ENCODE measurements around the gene KIAA0319L. TPM values are rescaled to one million over a fixed set of nuclear protein-coding genes. Genes with fewer than 3 reads are reported as not detected.

The KIAA0319L gene
- total RNA-seq, 2 experiments from 2014 or later: 22.6 to 27.0 TPM

DNA sequence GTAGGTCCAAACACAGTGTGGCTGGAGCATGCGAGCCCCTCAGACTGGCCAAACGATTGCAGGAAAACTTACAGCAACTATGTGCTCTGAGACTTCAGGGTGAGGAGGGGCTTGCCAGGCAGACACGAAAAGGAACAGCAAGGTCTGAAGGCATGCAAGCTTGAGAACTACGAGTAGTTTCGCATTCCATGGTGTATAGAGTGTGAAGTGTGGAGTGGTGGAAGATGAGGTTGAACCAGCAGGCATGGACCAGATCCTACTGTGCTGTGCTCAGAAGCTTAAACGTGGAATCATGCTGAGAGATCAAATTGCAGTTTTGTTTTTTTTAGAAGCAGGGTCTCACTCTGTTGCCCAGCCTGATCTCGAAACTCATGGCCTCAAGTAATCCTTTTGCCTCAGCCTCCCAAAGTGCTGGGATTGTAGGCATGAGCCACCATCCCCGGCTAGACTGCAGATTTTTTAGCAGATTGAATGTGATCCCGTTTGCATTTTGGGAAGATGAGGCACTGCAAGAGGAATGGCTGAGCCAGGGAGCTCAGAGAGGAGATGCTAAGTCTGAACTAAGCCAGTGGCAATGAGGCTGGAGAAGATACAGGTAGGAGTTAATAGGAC, 10.8 kb upstream of the KIAA0319L start:
- ChIA-PET CTCF (interaction anchor here (0.7 to 3.0 kb wide), 20 partner anchors 10 to 235 kb away, joined by 3 to 20 read pairs (median 4); partner anchors contain the start of gene KIAA0319L), POLR2A (no interaction called here)

GRCh38 chr1:35565742-35566133, 8.5 kb upstream of the KIAA0319L start:
- ChIA-PET CTCF (interaction anchor here (1.1 to 2.5 kb wide), 8 partner anchors 8 to 211 kb away, joined by 3 to 42 read pairs (median 5); partner anchors contain the start of gene TFAP2E), POLR2A (no interaction called here)

DNA sequence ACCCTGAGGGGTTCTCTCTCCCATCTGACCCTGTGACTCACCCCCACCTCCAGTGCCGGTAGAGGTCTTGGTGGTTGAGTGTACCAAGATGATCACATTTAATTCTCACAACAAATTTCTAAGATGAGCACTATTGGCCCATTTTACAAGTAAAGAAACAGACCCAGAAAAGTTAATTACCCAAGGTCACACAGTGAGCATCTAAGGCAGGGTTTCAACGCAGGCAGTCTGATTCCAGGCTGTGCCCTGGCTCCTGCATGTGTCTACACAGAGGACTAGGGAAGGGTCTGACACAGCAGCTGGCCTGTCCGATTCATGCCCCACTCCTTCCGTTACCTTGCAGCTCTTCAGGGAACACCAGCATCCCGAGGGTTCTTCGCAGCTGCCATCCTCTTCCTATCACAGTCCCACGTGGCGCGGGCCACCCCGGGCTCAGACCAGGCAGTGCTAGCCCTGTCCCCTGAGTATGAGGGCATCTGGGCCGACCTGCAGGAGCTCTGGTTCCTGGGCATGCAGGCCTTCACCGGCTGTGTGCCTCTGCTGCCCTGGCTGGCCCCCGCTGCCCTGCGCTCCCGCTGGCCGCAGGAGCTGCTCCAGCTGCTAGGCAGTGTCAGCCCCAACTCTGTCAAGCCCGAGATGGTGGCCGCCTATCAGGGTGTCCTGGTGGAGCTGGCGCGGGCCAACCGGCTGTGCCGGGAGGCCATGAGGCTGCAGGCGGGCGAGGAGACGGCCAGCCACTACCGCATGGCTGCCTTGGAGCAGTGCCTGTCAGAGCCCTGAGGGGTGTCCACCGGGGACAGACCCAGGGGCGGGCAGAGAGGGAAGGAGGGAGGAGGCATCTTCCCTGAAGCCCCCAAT, 7.9 kb upstream of the KIAA0319L start:
- ChIA-PET POLR2A (no interaction called here), CTCF (interaction anchor here (0.6 to 2.5 kb wide), 23 partner anchors 8 to 212 kb away, joined by 3 to 42 read pairs (median 4); partner anchors contain the start of genes CLSPN and TFAP2E)

DNA sequence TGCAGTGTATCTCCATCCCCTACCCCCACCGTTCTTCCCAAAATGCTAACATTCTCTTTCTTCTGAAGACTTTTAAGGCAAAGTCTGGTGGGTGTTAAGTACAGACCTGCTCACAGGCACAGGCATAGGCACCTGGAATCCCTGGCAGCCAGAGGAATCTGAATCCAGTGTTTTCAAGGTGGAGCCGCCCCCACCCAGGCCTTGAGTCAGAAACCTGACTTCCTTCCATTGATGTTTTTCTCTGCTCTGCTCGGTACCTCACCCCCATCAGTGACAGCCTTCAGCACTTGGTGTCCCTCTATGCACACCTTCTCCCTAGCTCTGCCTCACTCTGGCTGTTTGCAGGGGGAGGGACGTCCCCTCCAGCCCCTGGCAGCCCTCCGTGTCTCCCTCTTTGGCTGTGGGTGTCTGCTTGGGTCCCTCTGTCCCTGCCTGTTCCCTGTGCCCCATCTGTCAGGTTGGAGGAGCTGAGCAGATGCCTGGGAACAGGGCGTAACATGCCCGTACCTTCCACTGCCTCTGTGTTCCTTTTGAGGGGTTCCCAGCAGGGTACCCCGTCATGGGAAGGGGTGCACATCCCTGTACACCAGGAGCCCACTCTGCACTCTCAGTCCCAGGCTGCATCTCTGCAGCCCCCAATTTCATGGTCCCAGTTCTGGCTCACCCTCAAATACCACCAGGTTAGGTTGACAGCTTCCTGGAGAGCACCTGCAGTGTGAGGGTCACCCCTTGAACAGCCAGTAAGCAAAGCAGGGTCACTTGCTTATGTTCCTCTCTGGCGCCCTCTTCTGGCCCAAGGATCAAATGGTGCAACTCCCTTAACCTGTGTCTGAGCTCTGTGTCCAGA, 7.1 kb upstream of the KIAA0319L start:
- ChIA-PET CTCF (interaction anchor here (0.6 to 2.5 kb wide), 24 partner anchors 8 to 213 kb away, joined by 3 to 42 read pairs (median 4); partner anchors contain the start of genes CLSPN and TFAP2E), POLR2A (no interaction called here)

DNA sequence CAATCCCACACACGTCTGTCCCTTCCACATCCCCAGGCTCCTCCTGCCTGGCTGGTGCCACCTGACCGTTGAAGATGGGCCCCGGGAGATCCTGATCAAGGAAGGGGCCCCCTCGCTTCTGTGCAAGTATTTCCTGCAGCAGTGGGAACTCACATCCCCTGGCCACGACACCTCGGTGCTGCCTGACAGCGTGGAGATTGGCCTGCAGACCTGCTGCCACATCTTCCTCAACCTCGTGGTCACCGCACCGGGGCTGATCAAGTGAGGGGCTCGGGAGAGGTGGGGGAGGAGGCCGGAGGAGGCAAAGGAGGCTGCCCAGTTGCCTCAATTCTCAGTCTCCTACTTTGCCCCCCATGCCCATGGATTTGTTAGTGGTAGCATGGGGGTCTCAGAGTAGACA, 6.0 kb upstream of the KIAA0319L start:
- ChIA-PET POLR2A (no interaction called here), CTCF (interaction anchor here (2.0 kb wide), 1 partner anchor 112 kb away, joined by 12 read pairs; no protein-coding TSS in a partner anchor)

GRCh38 chr1:35561972-35562680, 4.9 kb upstream of the KIAA0319L start:
- ChIA-PET CTCF (interaction anchor here (0.6 to 2.0 kb wide), 4 partner anchors 10 to 258 kb away, joined by 3 to 12 read pairs (median 4); partner anchors contain the start of gene TFAP2E), POLR2A (interaction anchor here (1.1 kb wide), 1 partner anchor 11 kb away, joined by 3 read pairs; no protein-coding TSS in a partner anchor)

DNA sequence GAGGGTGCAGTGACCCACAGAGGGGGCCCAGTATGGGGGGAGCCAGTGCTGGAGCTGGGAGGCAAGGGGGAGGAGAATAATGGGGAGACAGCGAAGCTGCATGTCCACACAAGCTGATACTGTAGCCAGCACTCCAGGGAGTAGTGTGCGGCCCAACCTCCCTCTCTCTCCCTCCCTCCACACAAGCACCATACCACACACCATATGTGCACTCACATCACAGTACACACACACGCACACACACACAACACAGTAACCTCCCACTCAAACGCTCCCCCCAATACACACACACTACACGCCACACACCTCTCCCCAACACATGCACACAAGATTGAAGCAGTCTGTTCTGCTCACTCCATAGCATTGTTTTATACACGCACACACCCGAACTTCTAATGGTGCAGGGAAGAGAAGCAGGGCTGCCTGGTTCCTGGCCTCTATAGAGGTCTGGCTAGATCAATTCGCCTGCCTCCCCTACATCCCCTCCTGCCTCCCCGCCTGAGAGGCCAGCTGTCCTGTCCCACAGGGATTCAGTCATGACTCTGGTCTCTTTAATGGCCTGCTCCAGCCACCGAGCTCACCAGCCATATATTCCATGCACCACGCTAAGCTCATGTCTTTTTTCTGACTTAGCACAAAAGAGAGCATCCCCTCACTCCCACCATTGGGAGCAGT, 4.2 kb upstream of the KIAA0319L start:
- POLR2A ChIA-PET: interaction anchor here (1.1 kb wide), 1 partner anchor 11 kb away, joined by 3 read pairs; no protein-coding TSS in a partner anchor

DNA sequence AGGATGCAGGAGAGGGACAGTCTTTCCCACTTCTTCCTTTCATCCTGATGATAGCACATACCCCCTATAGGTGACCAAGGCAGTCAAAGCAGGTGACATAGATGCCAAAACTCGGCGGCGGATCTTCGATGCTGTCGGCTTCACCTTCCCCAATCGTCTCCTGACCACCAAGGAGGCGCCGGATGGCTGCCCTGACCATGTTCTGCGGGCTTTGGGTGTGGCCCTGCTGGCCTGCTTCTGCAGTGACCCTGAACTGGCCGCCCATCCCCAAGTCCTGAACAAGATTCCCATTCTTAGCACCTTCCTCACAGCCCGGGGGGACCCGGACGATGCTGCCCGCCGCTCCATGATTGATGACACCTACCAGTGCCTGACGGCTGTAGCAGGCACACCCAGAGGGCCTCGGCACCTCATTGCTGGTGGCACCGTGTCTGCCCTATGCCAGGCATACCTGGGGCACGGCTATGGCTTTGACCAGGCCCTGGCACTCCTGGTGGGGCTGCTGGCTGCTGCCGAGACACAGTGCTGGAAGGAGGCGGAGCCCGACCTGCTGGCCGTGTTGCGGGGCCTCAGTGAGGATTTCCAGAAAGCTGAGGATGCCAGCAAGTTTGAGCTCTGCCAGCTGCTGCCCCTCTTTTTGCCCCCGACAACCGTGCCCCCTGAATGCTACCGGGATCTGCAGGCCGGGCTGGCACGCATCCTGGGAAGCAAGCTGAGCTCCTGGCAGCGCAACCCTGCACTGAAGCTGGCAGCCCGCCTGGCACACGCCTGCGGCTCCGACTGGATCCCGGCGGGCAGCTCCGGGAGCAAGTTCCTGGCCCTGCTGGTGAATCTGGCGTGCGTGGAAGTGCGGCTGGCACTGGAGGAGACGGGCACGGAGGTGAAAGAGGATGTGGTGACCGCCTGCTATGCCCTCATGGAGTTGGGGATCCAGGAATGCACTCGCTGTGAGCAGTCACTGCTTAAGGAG, 3.3 kb upstream of the KIAA0319L start:
- ChIA-PET CTCF (interaction anchor here (1.8 to 1.9 kb wide), 2 partner anchors 12 to 109 kb away, joined by 4 to 5 read pairs; partner anchors contain the start of gene TFAP2E), POLR2A (interaction anchor here (1.1 kb wide), 1 partner anchor 12 kb away, joined by 3 read pairs; no protein-coding TSS in a partner anchor)

More for the DNA sequence above, 4.2 kb upstream of the KIAA0319L start:
- CTCF ChIA-PET: interaction anchor here (0.6 to 2.0 kb wide), 4 partner anchors 11 to 258 kb away, joined by 3 to 12 read pairs (median 4); partner anchors contain the start of gene TFAP2E

- POLR2A ChIA-PET: interaction anchor here (0.6 kb wide), 1 partner anchor 176 kb away, joined by 3 read pairs; no protein-coding TSS in a partner anchor
- CTCF ChIA-PET: interaction anchor here (1.4 to 1.9 kb wide), 2 partner anchors 108 to 158 kb away, joined by 4 read pairs; no protein-coding TSS in a partner anchor
Observed at GRCh38 chr1:35559317-35559944, 2.2 kb upstream of the KIAA0319L start.

GRCh38 chr1:35558374-35559316, 1.4 kb upstream of the KIAA0319L start:
- ChIA-PET POLR2A (interaction anchor here (0.7 kb wide), 1 partner anchor 372 kb away, joined by 3 read pairs; the partner anchor contains the start of gene AGO3), CTCF (interaction anchor here (0.6 to 3.6 kb wide), 4 partner anchors 10 to 159 kb away, joined by 3 to 17 read pairs (median 4); no protein-coding TSS in a partner anchor)

- CTCF ChIA-PET: interaction anchor here (0.6 to 3.6 kb wide), 5 partner anchors 11 to 106 kb away, joined by 3 to 17 read pairs (median 4); no protein-coding TSS in a partner anchor
- POLR2A ChIA-PET: interaction anchor here (0.5 to 2.3 kb wide), 4 partner anchors 18 to 373 kb away, joined by 3 to 8 read pairs (median 5); partner anchors contain the start of gene AGO3
Observed at GRCh38 chr1:35557611-35558373, 589 bp upstream of the KIAA0319L start, which contains the start of gene NCDN. TSS of gene NCDN (plus strand) at chr1:35557799. CDS start at chr1:35558191, 392 bp downstream.

DNA sequence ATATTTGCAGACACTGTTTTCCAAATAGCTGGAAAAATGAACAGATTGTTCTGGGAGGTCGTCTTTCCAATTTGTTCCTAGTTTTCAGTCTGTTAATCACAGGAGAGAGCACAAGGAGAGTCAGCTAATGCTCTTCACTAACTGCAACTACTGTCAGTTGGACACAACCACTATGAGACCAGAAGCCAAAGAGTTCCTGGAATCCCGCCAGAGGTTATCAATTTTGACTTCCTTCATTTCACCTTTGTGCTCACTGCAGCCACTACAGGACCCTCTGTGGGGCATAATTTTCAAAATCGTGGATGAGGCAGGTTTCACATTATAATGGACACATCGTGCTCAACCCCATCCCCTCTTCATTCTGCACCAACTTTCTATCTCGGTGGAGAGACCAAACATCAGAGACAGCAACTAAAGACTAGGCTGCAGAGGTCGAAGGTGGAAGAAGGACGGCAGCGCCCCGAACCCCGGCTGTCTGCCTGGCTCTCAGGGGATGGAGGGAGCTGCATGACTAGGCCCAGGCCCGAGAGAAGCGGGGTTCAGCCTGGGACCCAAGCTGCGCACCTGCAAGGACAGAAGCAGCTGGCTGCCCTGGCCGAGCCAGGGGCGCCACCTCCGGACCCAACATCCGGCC, 602 bp downstream of the KIAA0319L start:
- POLR2A ChIA-PET: interaction anchor here (0.6 to 2.3 kb wide), 4 partner anchors 17 to 213 kb away, joined by 3 to 8 read pairs (median 6); partner anchors contain the start of gene CLSPN

More for the DNA sequence above, 602 bp downstream of the KIAA0319L start:
- CTCF ChIA-PET: interaction anchor here (0.9 to 3.6 kb wide), 9 partner anchors 8 to 363 kb away, joined by 3 to 17 read pairs (median 5); partner anchors contain the start of gene SFPQ

Measured in activated CD8-positive, alpha-beta memory T cell treated with anti-CD3 and anti-CD28 coated beads for 36 hours (primary cell).